Stimulated activated CD4-positive, alpha-beta T cell treated with anti-CD3 and anti-CD28 coated beads, TNF-alpha, amount 100 ng/mL, for 24 hours (primary cell): ENCODE data around the gene MRPS2.
"Not testable (repeated sequence)": the region's sequence is repeated elsewhere in the genome, so short reads cannot be mapped to it uniquely, and the experiment has no call there.

Experiments used
- DNase-seq, 3 experiments: peaks; one replicate each; pipeline ENCODE4 v3.0.0-alpha.2; 2020; ENCODE audit warnings: low read depth in 3 of 3

MRPS2 gene

DNA sequence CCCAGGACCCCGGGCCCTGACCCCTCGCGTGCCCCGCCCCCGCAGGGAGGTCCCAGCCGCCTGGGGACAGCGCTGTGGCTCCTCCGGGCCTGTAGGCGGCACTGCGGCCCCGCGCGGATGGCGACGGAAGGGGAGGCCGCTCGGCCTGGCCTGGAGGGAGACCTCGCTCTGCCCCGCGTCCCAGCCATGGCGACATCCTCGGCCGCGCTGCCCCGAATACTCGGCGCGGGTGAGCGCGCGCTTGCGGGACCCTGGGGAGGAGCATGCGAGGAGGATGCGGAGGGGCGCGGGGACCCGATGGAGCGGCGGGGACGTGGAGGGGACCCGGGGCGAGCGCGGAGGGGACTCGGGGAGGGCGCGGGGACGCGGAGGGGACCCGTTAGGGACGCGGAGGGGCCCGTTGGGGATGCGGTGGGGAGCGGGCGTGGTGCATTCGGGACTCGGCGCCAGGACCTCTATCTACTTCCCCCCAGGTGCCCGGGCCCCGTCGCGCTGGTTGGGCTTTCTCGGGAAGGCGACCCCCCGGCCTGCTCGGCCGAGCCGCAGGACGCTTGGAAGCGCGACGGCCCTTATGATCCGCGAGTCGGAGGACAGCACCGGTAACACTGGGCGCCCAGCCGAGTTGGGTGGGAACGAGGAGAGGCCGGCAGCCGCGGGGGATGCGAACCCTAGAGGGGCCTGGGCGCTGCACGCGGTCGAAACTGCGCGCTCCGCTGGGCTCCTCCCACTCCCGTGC, at the start of gene MRPS2:
TSS of gene MRPS2 (plus strand) at position 158 of the 736 bp plus-strand sequence. CDS start at position 187, 29 bp downstream.
- DNase-seq = peak; percentile 71 to 78 (median 77)

DNA sequence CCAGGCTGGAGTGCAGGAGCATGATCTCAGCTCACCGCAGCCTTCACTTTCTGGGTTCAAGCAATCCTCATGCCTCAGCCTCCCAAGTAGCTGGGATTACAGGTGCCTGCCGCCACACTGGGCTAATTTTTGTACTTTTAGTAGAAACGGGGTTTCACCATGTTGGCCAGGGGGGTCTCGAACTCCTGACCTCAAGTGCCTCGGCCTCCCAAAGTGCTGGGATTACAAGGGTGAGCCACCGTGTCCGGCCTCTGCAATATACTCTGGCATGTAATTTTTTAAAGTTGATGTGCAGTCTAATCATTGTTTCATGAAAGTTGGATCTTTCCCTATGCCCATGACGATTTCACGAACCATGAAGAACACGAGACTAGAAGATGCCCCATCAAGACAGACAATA, 49.5 kb upstream of the MRPS2 start:
- DNase-seq = no peak

- not testable (repeated sequence) for DNase-seq
These were observed 48.6 kb upstream of the MRPS2 start for GRCh38 chr9:135451909-135452308.

- DNase-seq = no peak
These were observed 45.7 kb upstream of the MRPS2 start for GRCh38 chr9:135454737-135455136.

GRCh38 chr9:135455401-135456030, 45.0 kb upstream of the MRPS2 start:
- no peak for DNase-seq

- DNase-seq = no peak
These were observed 43.9 kb upstream of the MRPS2 start for GRCh38 chr9:135456436-135457104.

DNA sequence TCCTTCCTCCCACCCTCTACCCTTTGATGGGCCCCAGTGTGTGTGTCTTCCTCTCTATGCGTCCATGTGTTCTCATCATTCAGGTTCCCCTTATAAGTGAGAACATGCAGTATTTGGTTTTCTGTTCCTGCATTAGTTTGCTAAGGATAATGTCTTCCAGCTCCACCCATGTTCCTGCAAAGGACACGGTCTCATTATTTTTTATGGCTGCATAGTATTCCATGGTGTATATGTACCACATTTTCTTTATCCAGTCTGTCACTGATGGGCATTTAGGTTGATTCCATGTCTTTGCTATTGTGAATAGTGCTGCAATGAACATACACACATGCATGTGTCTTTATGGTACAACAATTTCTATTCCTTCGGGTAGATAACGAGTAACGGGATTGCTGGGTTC, 42.0 kb upstream of the MRPS2 start:
- DNase-seq = not testable (repeated sequence)

DNA sequence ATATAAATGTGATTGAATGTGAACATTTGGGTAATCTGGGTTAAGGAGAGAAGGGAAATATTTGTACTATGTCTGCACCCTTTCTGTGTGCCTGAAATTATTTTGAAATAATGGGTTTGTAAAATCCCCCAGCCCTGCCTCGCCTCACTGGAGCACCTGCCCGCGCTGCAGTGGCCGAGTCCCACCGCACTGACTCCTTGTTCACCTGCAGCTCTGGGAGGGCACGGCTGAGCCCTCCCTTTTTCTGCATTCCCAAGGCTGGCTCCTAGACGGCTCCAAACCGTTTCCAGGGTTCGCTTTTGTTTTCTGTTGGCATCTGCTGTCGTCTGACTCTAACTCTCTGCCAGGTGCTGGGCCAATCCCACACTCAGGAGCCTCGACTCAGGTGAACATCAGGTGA, 38.5 kb upstream of the MRPS2 start:
- DNase-seq = no peak

DNA sequence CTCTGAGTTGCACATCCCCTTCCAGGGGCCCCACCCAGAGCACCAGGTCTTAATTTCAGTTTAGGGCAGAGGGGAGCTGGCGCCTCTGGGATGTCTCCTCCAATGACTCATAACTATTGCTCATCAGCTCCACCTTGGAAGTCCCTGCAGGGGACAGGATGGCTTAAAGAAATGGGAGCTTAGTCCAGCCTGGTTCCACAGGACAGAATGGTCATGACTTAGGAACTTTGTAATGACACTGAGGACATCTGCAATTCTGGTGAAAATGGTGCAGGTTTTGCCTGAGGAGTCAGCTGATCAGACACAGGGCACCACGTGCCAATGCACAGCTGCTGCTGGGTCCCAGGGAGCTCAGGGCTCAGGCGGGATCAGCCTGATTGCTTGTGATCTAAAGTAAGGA, 37.3 kb upstream of the MRPS2 start:
- no peak for DNase-seq

DNA sequence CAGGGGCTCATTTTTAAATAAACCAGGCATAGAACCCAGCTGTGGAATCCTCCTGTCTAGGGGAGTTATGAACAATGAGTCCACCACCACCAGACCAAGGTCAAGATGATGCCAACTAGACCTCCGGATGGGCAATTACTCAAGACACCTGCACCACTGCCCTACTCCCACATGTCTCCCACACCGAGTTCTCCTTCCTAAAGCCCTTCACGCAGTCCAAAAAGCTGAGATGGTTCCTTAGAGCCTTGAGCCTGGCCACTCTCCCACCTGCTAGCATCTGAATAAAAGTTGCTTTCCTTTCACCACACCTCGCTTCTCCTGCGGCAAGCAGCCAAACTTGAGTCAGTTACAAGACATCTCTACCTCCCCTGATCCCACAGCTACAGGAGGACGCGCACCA, 36.3 kb upstream of the MRPS2 start:
- no peak for DNase-seq

DNA sequence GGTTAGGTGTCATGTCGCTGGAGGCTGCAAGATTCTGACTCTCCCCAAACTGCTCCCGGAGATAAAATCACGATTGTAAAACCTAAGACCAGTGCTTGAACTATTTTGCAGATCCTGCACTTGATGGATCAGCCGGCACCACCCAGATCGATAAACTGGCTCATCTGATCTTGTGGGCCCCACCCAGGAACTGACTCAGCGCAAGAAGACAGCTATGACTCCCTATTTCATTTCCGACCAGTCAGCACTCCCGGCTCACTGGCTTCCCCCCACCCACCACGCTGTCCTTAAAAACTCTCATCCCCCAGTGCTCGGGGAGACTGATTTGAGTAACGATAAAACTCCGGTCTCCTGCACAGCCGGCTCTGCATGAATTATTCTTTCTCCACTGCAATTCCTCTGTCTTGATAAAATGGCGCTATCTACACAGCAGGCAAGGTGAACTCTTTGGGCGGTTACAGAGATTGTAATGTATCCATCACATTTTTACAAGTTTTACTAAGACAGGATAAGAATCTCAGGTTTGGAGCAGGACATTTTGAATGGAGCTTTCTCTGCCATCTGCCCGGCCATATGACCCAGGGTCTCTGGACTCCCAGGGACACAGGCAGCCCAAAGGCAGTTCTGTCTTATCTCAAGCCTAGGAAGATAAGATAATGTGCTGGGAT, 31.5 kb upstream of the MRPS2 start:
- DNase-seq = peak; percentile 33 to 59 (median 37)

GRCh38 chr9:135471791-135472640, 28.5 kb upstream of the MRPS2 start:
- DNase-seq = no peak

- DNase-seq = no peak
These were observed 26.4 kb upstream of the MRPS2 start for GRCh38 chr9:135473972-135474543.

GRCh38 chr9:135474915-135475314, 25.6 kb upstream of the MRPS2 start:
- no peak for DNase-seq

GRCh38 chr9:135476561-135477355, 23.7 kb upstream of the MRPS2 start:
- DNase-seq = no peak

DNA sequence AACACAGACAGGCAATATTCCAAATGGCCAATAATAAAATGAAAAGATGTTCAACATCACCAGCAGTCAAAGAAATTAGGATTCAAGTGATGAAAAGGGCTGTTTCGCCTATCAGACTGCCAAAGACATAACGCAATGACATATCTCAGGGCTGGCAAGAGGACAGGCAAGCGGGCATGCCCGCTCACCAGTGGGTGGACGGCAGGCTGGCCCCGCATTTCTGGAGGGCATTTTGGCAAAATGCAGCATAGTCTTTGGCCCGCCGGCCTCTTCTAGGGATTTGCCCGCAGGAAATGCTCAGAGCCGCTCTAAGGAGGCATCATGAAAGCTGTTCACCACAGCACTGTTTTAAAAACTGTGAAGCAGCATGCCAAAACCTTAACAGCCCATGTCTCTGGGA, 22.3 kb upstream of the MRPS2 start:
- no peak for DNase-seq

- no peak for DNase-seq
These were observed 21.5 kb upstream of the MRPS2 start for GRCh38 chr9:135478829-135479468.

DNA sequence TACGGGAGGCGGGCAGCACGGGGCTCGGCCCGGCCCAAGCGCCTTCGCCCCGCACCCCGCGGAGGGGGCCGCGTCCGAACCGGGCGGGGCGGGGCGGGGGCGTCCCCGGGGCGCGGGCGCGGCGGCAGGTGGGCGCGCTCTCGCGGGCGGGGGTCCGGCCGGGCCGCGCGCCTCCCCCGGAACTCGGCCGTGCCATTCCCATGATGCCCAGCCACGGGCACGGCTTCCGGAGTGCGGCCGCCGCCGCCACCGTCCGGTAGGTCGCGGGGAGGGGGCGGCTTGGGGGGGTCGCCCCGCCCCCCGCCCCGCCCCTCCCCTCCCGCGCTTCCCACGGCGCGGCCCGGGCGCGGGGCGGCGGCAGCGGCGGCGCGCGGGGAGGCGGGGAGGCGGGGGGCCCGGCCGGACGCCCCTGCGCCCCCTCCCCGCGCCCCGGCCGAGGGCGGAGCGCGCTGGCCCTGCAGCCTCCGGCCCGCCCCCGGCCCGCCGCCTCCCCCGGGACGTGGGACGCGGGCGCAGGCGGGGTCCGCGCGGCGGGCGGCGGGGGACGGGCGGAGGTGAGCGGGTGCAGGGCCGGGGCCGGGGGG, 20.9 kb upstream of the MRPS2 start, which contains the start of gene PPP1R26:
TSS of gene PPP1R26 (plus strand) at position 314 of the 584 bp plus-strand sequence. CDS start 4,729 bp downstream, outside the sequence.
- no peak for DNase-seq
